Measurements from ENCODE around the gene PMAIP1.
A peak's percentile ranks its signal among the peaks of the same experiment; 100 is the strongest.

DNA sequence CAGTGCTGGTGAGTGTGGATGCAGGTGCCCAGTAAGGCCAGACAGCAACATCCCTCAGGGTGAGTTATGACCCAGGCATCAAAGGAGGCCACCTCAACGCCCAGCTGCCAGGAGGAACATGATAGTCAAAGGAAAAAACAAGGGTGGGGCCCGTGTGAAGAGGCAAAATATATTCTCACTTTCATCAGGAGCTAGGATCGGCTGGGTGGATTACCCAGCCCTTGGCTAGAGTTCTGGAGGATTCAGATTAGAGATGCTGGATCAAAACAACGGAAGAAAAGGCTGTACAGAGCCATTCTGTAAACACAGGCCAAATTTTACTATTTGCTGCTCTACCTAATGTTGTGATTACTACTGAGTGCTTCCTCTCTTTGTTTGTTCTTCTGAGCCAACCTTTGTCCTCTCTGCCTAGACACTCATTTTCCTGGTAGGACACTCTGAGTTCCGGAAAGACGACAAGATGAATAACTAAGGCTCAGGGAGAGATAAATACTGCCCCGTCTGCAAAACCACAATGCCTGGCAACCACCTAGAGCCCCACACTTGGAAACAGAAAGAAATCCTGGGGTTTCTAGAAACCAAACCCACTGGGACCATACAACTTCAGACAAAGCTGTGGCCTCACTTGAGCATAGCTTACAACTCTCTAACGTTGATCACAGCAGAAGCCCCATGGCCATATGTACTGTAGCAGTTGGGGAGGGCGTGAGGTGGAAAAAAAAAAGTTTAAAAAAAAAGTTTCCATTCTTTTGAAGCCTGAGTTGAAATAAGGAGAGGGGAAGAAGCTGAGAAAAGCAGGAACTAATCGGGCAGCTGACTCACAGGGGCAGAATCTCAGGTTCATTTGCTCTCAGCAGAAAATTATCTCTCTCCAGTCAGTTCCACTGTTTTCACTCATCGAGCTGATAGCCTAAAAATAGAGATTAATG is 17.8 kb upstream of the PMAIP1 start:
- TF ChIP-seq, protein P1, sequence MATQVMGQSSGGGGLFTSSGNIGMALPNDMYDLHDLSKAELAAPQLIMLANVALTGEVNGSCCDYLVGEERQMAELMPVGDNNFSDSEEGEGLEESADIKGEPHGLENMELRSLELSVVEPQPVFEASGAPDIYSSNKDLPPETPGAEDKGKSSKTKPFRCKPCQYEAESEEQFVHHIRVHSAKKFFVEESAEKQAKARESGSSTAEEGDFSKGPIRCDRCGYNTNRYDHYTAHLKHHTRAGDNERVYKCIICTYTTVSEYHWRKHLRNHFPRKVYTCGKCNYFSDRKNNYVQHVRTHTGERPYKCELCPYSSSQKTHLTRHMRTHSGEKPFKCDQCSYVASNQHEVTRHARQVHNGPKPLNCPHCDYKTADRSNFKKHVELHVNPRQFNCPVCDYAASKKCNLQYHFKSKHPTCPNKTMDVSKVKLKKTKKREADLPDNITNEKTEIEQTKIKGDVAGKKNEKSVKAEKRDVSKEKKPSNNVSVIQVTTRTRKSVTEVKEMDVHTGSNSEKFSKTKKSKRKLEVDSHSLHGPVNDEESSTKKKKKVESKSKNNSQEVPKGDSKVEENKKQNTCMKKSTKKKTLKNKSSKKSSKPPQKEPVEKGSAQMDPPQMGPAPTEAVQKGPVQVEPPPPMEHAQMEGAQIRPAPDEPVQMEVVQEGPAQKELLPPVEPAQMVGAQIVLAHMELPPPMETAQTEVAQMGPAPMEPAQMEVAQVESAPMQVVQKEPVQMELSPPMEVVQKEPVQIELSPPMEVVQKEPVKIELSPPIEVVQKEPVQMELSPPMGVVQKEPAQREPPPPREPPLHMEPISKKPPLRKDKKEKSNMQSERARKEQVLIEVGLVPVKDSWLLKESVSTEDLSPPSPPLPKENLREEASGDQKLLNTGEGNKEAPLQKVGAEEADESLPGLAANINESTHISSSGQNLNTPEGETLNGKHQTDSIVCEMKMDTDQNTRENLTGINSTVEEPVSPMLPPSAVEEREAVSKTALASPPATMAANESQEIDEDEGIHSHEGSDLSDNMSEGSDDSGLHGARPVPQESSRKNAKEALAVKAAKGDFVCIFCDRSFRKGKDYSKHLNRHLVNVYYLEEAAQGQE (IDR thresholded peaks at IDR 0.05; ENCODE audit: insufficient replicate concordance, low read depth), result no peak
- TF ChIP-seq, protein P2, sequence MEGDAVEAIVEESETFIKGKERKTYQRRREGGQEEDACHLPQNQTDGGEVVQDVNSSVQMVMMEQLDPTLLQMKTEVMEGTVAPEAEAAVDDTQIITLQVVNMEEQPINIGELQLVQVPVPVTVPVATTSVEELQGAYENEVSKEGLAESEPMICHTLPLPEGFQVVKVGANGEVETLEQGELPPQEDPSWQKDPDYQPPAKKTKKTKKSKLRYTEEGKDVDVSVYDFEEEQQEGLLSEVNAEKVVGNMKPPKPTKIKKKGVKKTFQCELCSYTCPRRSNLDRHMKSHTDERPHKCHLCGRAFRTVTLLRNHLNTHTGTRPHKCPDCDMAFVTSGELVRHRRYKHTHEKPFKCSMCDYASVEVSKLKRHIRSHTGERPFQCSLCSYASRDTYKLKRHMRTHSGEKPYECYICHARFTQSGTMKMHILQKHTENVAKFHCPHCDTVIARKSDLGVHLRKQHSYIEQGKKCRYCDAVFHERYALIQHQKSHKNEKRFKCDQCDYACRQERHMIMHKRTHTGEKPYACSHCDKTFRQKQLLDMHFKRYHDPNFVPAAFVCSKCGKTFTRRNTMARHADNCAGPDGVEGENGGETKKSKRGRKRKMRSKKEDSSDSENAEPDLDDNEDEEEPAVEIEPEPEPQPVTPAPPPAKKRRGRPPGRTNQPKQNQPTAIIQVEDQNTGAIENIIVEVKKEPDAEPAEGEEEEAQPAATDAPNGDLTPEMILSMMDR (IDR thresholded peaks at IDR 0.05; ENCODE audit: insufficient read depth, low read length), result no peak
- no peak for TF ChIP-seq POLR2AphosphoS5 (IDR thresholded peaks at IDR 0.05; ENCODE audit: low read depth)
- no peak for TF ChIP-seq GABPA (IDR thresholded peaks at IDR 0.05; ENCODE audit: low read depth)
- peak; percentile 52; the same call in 1 of the 2 replicates for TF ChIP-seq SPI1 (IDR thresholded peaks at IDR 0.05; ENCODE audit: borderline replicate concordance, low read depth)
